Fibroblast of mammary gland (primary cell): Measurements from ENCODE around the gene DCAF8.

Experiments used
- DNase-seq: peaks from one replicate; pipeline ENCODE4 v3.0.0-alpha.2; 2010; ENCODE audit warnings: low read depth
- H3K4me3 ChIP-seq: 2 replicates; pipeline ENCODE4 v1.5.1; 2011; ENCODE audit warnings: low read depth, mild to moderate bottlenecking, low read length, moderate library complexity; ENCODE audit not compliant: control insufficient read depth
- TF ChIP-seq, protein P1 (sequence below): conservative IDR thresholded peaks from 2 replicates; pipeline ENCODE4 v1.5.1; 2011; ENCODE audit warnings: low read depth, low read length, inconsistent platforms; ENCODE audit not compliant: control insufficient read depth, insufficient read depth

Gene DCAF8

GRCh38 chr1:160284220-160284781 lies 22.0 kb upstream of the DCAF8 start:
- TF ChIP-seq, protein P1, sequence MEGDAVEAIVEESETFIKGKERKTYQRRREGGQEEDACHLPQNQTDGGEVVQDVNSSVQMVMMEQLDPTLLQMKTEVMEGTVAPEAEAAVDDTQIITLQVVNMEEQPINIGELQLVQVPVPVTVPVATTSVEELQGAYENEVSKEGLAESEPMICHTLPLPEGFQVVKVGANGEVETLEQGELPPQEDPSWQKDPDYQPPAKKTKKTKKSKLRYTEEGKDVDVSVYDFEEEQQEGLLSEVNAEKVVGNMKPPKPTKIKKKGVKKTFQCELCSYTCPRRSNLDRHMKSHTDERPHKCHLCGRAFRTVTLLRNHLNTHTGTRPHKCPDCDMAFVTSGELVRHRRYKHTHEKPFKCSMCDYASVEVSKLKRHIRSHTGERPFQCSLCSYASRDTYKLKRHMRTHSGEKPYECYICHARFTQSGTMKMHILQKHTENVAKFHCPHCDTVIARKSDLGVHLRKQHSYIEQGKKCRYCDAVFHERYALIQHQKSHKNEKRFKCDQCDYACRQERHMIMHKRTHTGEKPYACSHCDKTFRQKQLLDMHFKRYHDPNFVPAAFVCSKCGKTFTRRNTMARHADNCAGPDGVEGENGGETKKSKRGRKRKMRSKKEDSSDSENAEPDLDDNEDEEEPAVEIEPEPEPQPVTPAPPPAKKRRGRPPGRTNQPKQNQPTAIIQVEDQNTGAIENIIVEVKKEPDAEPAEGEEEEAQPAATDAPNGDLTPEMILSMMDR = no peak
- DNase-seq = peak; percentile 93
- H3K4me3 ChIP-seq = peak overlapping the region; percentile 94

DNA sequence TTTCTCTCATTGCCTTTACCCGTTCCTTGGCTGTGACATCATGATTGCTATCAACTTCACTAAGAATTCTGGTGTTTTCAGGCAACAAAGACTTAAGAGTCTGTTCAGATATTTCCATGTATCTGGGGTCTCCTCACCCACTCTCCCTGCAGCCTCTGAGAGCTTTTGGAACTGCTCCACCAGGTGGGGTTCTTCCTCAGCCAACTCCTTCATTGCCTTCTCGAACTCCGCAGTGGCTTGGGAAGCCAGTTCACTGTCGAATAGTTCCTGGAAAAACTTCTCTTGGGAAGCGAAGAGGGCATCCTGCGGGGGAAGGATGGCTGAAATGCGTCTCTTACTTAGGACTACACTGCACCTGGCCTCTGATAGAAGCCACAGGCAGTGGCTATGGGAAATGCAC lies 20.5 kb upstream of the DCAF8 start:
- DNase-seq = no peak
- TF ChIP-seq, protein P1 = no peak
- no peak overlapping the region for H3K4me3 ChIP-seq

DNA sequence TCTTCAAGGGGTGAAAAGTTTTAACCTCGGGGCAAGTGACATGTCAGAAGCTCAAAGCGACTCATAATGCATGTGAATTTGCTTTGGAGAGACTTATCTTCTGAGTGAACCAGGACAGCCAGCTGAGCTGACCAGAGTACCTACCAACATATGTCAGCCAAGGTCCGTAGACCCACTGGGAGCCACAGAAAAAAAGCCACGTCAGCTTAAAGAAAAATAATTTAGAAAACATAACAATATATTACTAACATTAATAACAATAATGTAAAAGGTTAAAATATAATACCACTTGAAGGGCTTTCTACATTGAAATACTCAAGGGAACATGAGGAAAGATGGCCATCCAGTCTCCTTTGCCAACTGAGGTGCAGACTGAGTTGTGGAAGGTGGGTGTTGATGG lies 15.6 kb upstream of the DCAF8 start:
- H3K4me3 ChIP-seq = no peak overlapping the region
- no peak for DNase-seq
- TF ChIP-seq, protein P1 = no peak

DNA sequence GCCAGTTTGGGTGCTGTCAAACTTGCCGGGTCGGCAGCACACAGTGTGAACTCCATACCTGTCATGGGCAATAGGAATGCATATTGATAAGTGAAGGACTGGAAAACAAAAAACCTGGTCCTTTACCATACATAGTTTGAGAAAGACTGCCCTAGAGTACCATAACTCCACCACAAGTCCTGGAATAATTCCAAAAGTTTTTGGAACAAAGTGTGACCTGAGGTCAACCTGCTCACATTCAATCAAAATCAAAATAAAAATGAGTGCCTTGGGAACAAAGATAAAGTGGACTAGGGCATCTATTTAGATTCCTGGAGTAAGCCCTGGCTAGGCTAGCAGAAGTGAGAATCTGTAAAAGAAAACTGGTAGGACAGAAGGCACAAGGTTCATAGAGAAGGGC lies 15.0 kb upstream of the DCAF8 start:
- no peak overlapping the region for H3K4me3 ChIP-seq
- no peak for DNase-seq
- TF ChIP-seq, protein P1 = no peak

DNA sequence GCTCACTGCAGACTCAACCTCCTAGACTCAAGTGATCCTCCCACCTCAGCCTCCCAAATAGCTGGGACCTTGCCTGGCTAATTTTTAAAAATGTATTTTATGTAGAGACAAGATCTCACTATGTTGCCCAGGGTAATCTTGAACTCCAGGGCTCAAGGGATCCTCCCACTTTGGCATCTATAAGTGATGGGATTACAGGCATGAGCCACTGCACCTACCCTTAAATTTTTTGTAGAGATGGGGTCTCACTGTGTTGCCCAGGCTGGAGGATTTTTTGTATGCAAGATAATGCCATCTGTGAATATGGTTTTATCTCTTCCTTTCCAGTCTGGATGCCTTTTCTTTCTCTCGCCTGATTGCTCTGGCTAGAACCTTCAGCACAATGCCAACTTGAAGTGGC lies 8.7 kb upstream of the DCAF8 start:
- H3K4me3 ChIP-seq = no peak overlapping the region
- no peak for DNase-seq

DNA sequence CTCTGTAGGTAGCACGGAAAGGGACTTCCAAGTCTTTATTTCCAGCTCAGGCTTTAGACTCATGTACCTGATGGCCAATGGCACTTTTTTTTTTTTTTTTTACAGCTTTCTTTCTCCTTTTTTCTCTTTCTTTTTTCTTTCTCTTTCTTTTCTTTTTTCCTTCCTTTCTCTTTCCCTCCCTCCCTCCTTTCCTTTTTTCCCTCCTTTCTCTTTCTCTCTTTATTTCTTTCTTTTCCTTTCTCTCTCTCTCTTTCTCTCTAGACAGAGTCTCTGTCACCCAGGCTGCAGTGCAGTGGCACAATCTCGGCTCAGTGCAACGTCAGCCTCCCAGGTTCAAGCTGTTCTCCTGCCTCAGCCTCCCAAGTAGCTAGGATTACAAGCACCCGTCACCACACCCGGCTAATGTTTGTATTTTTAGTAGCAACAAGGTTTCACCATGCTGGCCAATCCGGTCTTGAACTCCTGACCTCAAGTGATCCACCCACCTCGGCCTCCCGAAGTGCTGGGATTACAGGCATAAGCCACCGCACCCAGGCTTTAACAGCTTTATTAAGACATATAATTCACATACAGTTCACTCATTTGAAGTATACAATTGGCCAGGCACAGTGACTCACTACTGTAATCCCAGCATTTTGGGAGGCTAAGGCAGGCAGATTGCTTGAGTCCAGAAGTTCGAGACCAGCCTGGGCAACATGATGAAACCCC lies 5.1 kb upstream of the DCAF8 start:
- no peak overlapping the region for H3K4me3 ChIP-seq
- TF ChIP-seq, protein P1 = no peak
- no peak for DNase-seq

More for the DNA sequence above, 8.7 kb upstream of the DCAF8 start:
- TF ChIP-seq, protein P1 = no peak
